ENCODE results near the gene COLEC11.
A peak's percentile ranks its signal among the peaks of the same experiment; 100 is the strongest.

COLEC11 gene

DNA sequence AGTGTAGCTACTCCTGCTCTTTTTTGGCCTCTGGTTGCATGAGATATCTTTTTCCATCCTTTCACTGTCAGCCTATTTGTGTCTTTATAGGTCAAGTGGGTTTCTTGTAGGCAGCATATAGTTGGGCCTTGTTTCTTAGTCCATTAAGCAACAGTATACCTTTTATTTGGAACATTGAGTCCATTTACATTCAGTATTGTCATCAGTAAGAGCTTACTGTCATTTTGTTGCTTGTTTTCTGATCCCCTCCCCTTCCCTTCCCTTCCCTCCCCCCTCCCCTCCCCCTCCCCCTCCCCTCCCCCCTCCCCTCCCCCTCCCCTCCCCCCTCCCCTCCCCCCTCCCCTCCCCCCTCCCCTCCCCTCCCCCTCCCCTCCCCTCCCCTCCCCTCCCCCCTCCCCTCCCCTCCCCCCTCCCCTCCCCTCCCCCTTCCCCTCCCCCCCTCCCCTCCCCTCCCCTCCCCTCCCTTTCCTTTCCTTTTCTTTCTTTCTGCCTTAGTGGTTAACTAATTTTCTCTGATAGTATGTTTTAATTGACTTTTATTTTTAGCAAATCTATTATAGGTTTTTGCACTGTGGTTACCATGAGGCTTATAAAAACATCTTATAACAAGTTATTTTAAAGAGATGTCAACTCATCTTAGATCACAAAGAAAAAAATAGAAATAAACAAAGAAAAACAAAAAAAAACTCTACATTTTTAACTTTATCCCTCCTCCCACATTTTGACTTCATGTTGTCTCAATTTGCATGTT, 95.3 kb downstream of the COLEC11 start:
- no peak for TF ChIP-seq ZFX (IDR thresholded peaks at IDR 0.05)
- TF ChIP-seq, protein P1, sequence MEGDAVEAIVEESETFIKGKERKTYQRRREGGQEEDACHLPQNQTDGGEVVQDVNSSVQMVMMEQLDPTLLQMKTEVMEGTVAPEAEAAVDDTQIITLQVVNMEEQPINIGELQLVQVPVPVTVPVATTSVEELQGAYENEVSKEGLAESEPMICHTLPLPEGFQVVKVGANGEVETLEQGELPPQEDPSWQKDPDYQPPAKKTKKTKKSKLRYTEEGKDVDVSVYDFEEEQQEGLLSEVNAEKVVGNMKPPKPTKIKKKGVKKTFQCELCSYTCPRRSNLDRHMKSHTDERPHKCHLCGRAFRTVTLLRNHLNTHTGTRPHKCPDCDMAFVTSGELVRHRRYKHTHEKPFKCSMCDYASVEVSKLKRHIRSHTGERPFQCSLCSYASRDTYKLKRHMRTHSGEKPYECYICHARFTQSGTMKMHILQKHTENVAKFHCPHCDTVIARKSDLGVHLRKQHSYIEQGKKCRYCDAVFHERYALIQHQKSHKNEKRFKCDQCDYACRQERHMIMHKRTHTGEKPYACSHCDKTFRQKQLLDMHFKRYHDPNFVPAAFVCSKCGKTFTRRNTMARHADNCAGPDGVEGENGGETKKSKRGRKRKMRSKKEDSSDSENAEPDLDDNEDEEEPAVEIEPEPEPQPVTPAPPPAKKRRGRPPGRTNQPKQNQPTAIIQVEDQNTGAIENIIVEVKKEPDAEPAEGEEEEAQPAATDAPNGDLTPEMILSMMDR (conservative IDR thresholded peaks at IDR 0.05) = no peak
- H3K27ac ChIP-seq = no peak overlapping the region

- TF ChIP-seq, protein P1 (conservative IDR thresholded peaks at IDR 0.05) = peak; percentile 77
- TF ChIP-seq ZFX (IDR thresholded peaks at IDR 0.05) = no peak
Observed at GRCh38 chr2:3692375-3692774, 97.5 kb downstream of the COLEC11 start.

More at GRCh38 chr2:3692375-3692774, 97.5 kb downstream of the COLEC11 start:
- no peak overlapping the region for H3K27ac ChIP-seq

Data from C4-2B (cell line).